Endodermal cell (in vitro differentiated cells): ENCODE results near the gene SNAPC1. TPM values are rescaled to one million over a fixed set of nuclear protein-coding genes. Genes with fewer than 3 reads are reported as not detected.

ENCODE experiments used
- DNase-seq: peaks from one replicate; pipeline ENCODE4 v3.0.0-alpha.2; 2017
- H3K27ac ChIP-seq: 2 replicates; pipeline ENCODE4 v1.5.1; 2013; ENCODE audit warnings: mild to moderate bottlenecking, low read depth, low read length, moderate library complexity
- H3K27me3 ChIP-seq: 2 replicates; pipeline ENCODE4 v1.6.1; 2013; ENCODE audit warnings: mild to moderate bottlenecking, low read length, moderate library complexity; ENCODE audit not compliant: insufficient read depth, control insufficient read depth, poor library complexity, severe bottlenecking
- H3K36me3 ChIP-seq: 2 replicates; pipeline ENCODE4 v1.7.0; 2013; ENCODE audit warnings: mild to moderate bottlenecking, low read length, moderate library complexity; ENCODE audit not compliant: control insufficient read depth, insufficient read depth
- H3K4me1 ChIP-seq: one replicate; pipeline ENCODE4 v1.7.0; 2013; ENCODE audit warnings: low read length; ENCODE audit not compliant: control insufficient read depth, insufficient read depth
- H3K4me3 ChIP-seq: 2 replicates; pipeline ENCODE4 v1.5.1; 2013; ENCODE audit warnings: mild to moderate bottlenecking, low read length, moderate library complexity
- H3K9ac ChIP-seq: 2 replicates; pipeline ENCODE4 v1.6.1; 2013; ENCODE audit warnings: mild to moderate bottlenecking, low read length, moderate library complexity; ENCODE audit not compliant: poor library complexity, severe bottlenecking; ENCODE audit errors: extremely low read depth
- H3K9me3 ChIP-seq: 2 replicates; pipeline ENCODE4 v1.6.1; 2013; ENCODE audit warnings: mild to moderate bottlenecking, low read length, moderate library complexity; ENCODE audit not compliant: control insufficient read depth
- H3K27ac Mint-ChIP-seq: 2 replicates; pipeline ENCODE4 v1.8.0; 2020; ENCODE audit warnings: mixed read lengths
- H3K27me3 Mint-ChIP-seq: 2 replicates; pipeline ENCODE4 v1.8.0; 2021; ENCODE audit warnings: mild to moderate bottlenecking, mixed read lengths; ENCODE audit not compliant: insufficient read depth
- H3K36me3 Mint-ChIP-seq: 2 replicates; pipeline ENCODE4 v1.8.0; 2020; ENCODE audit warnings: low read depth, mixed read lengths
- H3K4me1 Mint-ChIP-seq: 2 replicates; pipeline ENCODE4 v1.8.0; 2020; ENCODE audit warnings: mixed read lengths
- H3K4me3 Mint-ChIP-seq: 2 replicates; pipeline ENCODE4 v1.8.0; 2020; ENCODE audit warnings: mild to moderate bottlenecking, moderate library complexity, mixed read lengths
- H3K9me3 Mint-ChIP-seq: 2 replicates; pipeline ENCODE4 v1.8.0; 2020; ENCODE audit warnings: mild to moderate bottlenecking, mixed read lengths
- CTCF ChIP-seq: fragments of 200-600 bp; sonication (generic); conservative IDR thresholded peaks from 2 replicates; pipeline ENCODE4 v1.5.0; 2021; ENCODE audit warnings: antibody characterized with exemption, mild to moderate bottlenecking
- WGBS, 2 experiments: methylation state at CpG; one replicate each; pipeline versions ENCODE4 v1.1.5 to v1.1.7; 2013; ENCODE audit warnings: missing lambda C conversion rate in 2 of 2, mixed read lengths in 1 of 2; ENCODE audit not compliant: insufficient coverage in 1 of 2, insufficient read length in 1 of 2; 5-methylcytosine and 5-hydroxymethylcytosine counted together
- total RNA-seq, 2 donors: library from RNA; stranded (reverse); fragmentation: NEBNext Ultra II Directional in 1 of 2; extraction: Animal tissue kit (Norgen Biotek cat#: 25700) in 1 of 2; gene quantifications; 2 replicates in 1 of 2; 3 replicates in 1 of 2; pipeline ENCODE4 v1.2.1, GENCODE V29; 2021

SNAPC1 gene
- total RNA-seq, 2 donors from 2014 or later = 8.6 to 21.6 TPM

GRCh38 chr14:61802010-61802568 is 39.9 kb downstream of the SNAPC1 start:
- H3K4me1 Mint-ChIP-seq = no peaks in the 10 kb centered on the region
- H3K9me3 ChIP-seq = no peaks in the 10 kb centered on the region
- no peaks in the 10 kb centered on the region for H3K27me3 ChIP-seq
- H3K27me3 Mint-ChIP-seq = no peaks in the 10 kb centered on the region
- no peak overlapping the region for H3K4me3 Mint-ChIP-seq
- H3K27ac ChIP-seq = no peak overlapping the region
- H3K36me3 ChIP-seq = no peaks in the 10 kb centered on the region
- no peaks in the 10 kb centered on the region for H3K9me3 Mint-ChIP-seq
- H3K27ac Mint-ChIP-seq = no peak overlapping the region
- no peak for TF ChIP-seq CTCF
- H3K36me3 Mint-ChIP-seq = peaks cover 1% of the 10 kb centered on the region
- WGBS, 2 experiments = 95 to 100% methylated on average over 2 of the region's 2 CpGs
- no peaks in the 10 kb centered on the region for H3K4me1 ChIP-seq
- H3K4me3 ChIP-seq = no peak overlapping the region
- no peak overlapping the region for H3K9ac ChIP-seq
- no peak for DNase-seq

- Mint-ChIP-seq H3K4me1 (no peaks in the 10 kb centered on the region), H3K36me3 (peaks cover 1% of the 10 kb centered on the region), H3K9me3 (no peaks in the 10 kb centered on the region), H3K27ac (no peak overlapping the region), H3K4me3 (no peak overlapping the region), H3K27me3 (peaks cover 2% of the 10 kb centered on the region)
- no peaks in the 10 kb centered on the region for H3K4me1 ChIP-seq
- no peaks in the 10 kb centered on the region for H3K27me3 ChIP-seq
- no peaks in the 10 kb centered on the region for H3K9me3 ChIP-seq
- no peaks in the 10 kb centered on the region for H3K36me3 ChIP-seq
- TF ChIP-seq CTCF = no peak
- 85% methylated on average over 1 of the region's 2 CpGs; no CpG with 5 or more reads in 1 of the 2 experiments for WGBS, 2 experiments
- H3K9ac ChIP-seq = no peak overlapping the region
- DNase-seq = no peak
- H3K4me3 ChIP-seq = no peak overlapping the region
- H3K27ac ChIP-seq = no peak overlapping the region
Observed at GRCh38 chr14:61803755-61804154, 41.5 kb downstream of the SNAPC1 start.

- DNase-seq = no peak
- Mint-ChIP-seq H3K36me3 (no peaks in the 10 kb centered on the region), H3K4me1 (no peaks in the 10 kb centered on the region), H3K9me3 (no peaks in the 10 kb centered on the region), H3K27me3 (peaks cover 11% of the 10 kb centered on the region), H3K27ac (no peak overlapping the region), H3K4me3 (no peak overlapping the region)
- Histone ChIP-seq H3K4me3 (no peak overlapping the region), H3K9ac (no peak overlapping the region), H3K4me1 (no peaks in the 10 kb centered on the region), H3K27me3 (peaks cover 3% of the 10 kb centered on the region), H3K9me3 (no peaks in the 10 kb centered on the region), H3K36me3 (no peaks in the 10 kb centered on the region), H3K27ac (no peak overlapping the region)
- no peak for TF ChIP-seq CTCF
- 91 to 94% methylated on average over 3 to 4 of the region's 4 CpGs for WGBS, 2 experiments
Observed at GRCh38 chr14:61805451-61805850, 43.2 kb downstream of the SNAPC1 start.
